OCI-LY3 (cell line): ENCODE data around the gene SCARB1.

Experiments used
- H2AFZ ChIP-seq: fragments of 200-600, 300-600 bp; shearing (Covaris generic); 2 replicates; pipeline ENCODE4 v1.6.0; 2014; ENCODE audit warnings: antibody characterized with exemption, low read depth, low read length
- H3K27ac ChIP-seq: fragments of 200-600, 300-600 bp; sonication (generic); 2 replicates; pipeline ENCODE4 v1.5.1; 2014; ENCODE audit warnings: mild to moderate bottlenecking, low read length, moderate library complexity, mixed read lengths
- H3K27me3 ChIP-seq: fragments of 200-600, 300-600 bp; sonication (generic); 2 replicates; pipeline ENCODE4 v1.6.1; 2014; ENCODE audit warnings: low read depth, low read length, mixed read lengths
- H3K36me3 ChIP-seq: fragments of 200-600, 300-600 bp; sonication (generic); replicated peaks from 2 replicates; pipeline ENCODE3; 2014; ENCODE audit warnings: low read depth, low read length, mixed read lengths
- H3K4me1 ChIP-seq: fragments of 300-600, 200-600 bp; sonication (generic); 2 replicates; pipeline ENCODE4 v1.6.1; 2014; ENCODE audit warnings: low read length, mixed read lengths
- H3K4me2 ChIP-seq: fragments of 200-600, 300-600 bp; sonication (generic); 2 replicates; pipeline ENCODE4 v1.6.1; 2014; ENCODE audit warnings: low read length, mixed read lengths
- H3K4me3 ChIP-seq: fragments of 300-600, 200-600 bp; sonication (generic); 2 replicates; pipeline ENCODE4 v1.5.1; 2014; ENCODE audit warnings: antibody characterized with exemption, mild to moderate bottlenecking, low read length, moderate library complexity
- H3K79me2 ChIP-seq: fragments of 300-600, 200-600 bp; shearing (Covaris generic); 2 replicates; pipeline ENCODE4 v1.6.1; 2014; ENCODE audit warnings: mild to moderate bottlenecking, low read length, mixed read lengths
- H3K9ac ChIP-seq: fragments of 300-600, 200-600 bp; shearing (Covaris generic); 2 replicates; pipeline ENCODE4 v1.6.0; 2014; ENCODE audit warnings: mild to moderate bottlenecking, low read length, moderate library complexity
- H3K9me3 ChIP-seq: fragments of 200-600, 300-600 bp; shearing (Covaris generic); 2 replicates; pipeline ENCODE4 v1.6.1; 2014; ENCODE audit warnings: low read length, mixed read lengths; ENCODE audit not compliant: insufficient read depth
- H4K20me1 ChIP-seq: fragments of 200-600, 300-600 bp; sonication (generic); 2 replicates; pipeline ENCODE4 v1.6.1; 2016; ENCODE audit warnings: low read length, mixed read lengths; ENCODE audit not compliant: insufficient read depth
- CTCF ChIP-seq: fragments of 200-600, 300-600 bp; sonication (generic); IDR thresholded peaks from 2 replicates; pipeline ENCODE4 v1.5.1; 2014; ENCODE audit warnings: antibody characterized with exemption, low read length, low read depth
- EZH2phosphoT487 ChIP-seq: fragments of 200-600 bp; shearing (Covaris generic); IDR thresholded peaks from 2 replicates; pipeline ENCODE4 v1.6.1; 2018; ENCODE audit warnings: antibody characterized with exemption, mixed run types, low read depth

SCARB1 gene

DNA sequence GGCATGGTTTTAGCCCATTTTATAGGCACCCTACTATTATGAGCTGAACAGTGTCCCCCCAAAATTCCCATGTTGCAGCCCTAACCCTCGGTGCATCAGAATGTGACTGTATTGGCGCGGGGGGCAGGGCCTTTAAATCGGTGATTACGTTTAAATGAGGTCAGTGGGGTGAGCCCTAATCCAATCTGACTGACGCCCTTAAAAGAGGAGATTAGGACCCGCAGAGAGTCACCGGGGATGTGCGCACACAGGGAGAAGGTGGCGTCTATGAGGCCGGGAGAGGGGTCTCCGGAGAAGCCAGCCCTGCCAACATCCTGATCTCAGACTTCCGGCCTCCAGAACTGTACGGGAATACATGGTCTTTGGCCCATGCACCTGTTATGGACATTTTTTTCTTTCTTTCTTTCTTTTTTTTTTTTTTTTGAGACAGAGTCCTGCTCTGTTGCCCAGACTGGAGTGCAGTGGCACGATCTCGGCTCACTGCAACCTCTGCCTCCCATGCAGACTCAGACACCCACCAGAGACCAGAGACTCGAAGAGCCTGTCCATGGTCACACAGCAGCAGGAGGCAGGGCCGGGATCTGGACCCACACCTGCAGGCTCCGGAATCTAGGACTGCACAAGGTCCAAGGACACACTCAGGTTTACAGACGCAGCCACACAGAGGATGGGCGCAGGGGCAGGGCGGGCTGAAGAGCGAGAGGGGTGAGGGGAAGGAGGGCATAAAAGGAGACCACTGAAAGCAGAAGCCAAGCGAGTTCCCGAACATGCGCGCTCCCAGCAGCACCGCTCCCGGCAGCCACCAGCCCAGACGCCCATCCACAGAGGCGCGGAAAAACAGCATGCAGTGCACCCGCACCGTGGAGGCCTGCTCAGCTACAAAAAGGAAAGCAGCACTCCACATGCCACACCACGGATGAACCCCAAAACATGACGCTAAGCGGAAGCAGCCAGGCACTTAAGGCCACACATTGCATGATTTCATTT is 19.0 kb downstream of the SCARB1 start:
- peaks cover 36% of the 10 kb centered on the region for H4K20me1 ChIP-seq
- no peak overlapping the region for H3K4me3 ChIP-seq
- no peaks in the 10 kb centered on the region for H3K9me3 ChIP-seq
- H3K27ac ChIP-seq = no peak overlapping the region
- no peaks in the 10 kb centered on the region for H3K4me1 ChIP-seq
- H3K4me2 ChIP-seq = no peak overlapping the region
- peaks cover 26% of the 10 kb centered on the region for H3K36me3 ChIP-seq
- H2AFZ ChIP-seq = no peak overlapping the region
- H3K9ac ChIP-seq = no peak overlapping the region
- no peaks in the 10 kb centered on the region for H3K27me3 ChIP-seq
- H3K79me2 ChIP-seq = peaks cover 81% of the 10 kb centered on the region
- no peak for TF ChIP-seq EZH2phosphoT487
- no peak for TF ChIP-seq CTCF

GRCh38 chr12:124842800-124843510 is 20.7 kb downstream of the SCARB1 start:
- peaks cover 72% of the 10 kb centered on the region for H3K79me2 ChIP-seq

DNA sequence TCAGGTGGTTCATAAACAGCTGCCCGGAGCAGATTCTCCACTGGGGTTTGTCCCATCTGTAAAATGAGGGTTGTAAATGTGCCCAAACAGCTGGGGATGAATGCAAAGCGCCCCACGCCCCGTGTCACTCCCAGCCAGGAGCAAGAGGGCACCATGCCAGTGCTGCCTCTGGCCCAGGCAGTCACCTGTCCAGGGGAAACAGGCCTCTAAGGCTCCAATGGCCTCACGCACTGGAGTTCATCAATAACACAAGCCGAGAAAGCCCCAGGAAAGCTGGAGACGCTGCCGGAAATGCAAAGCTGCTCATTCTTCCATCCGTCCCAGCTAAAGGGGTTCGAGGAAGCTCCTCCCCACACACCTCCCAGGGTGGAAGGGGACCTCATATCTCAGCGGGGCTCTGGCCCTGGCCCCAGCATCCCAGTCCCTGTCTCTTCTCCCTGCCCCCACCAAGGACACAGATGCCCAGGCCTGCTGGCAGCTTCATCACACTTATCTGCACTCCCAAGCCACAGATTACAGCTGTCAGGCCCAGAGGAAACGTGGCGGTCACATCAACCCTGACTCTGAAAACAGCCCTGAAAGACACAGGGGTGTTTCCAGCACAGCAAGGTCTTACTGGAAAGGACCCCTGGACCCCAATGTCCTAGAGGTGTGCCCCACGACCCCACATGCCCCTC is 21.5 kb downstream of the SCARB1 start:
- Histone ChIP-seq H3K4me2 (no peak overlapping the region), H3K27me3 (no peaks in the 10 kb centered on the region), H3K4me3 (no peak overlapping the region), H3K9me3 (no peaks in the 10 kb centered on the region), H3K27ac (no peak overlapping the region), H4K20me1 (peaks cover 35% of the 10 kb centered on the region), H3K4me1 (no peaks in the 10 kb centered on the region), H3K79me2 (peaks cover 70% of the 10 kb centered on the region), H3K36me3 (peaks cover 18% of the 10 kb centered on the region), H2AFZ (no peak overlapping the region), H3K9ac (no peak overlapping the region)
- TF ChIP-seq CTCF = no peak
- no peak for TF ChIP-seq EZH2phosphoT487

More at GRCh38 chr12:124842800-124843510, 20.7 kb downstream of the SCARB1 start:
- no peak overlapping the region for H3K27ac ChIP-seq
- H4K20me1 ChIP-seq = peaks cover 38% of the 10 kb centered on the region
- no peak for TF ChIP-seq CTCF
- TF ChIP-seq EZH2phosphoT487 = no peak
- H3K4me2 ChIP-seq = no peak overlapping the region
- H3K9me3 ChIP-seq = no peaks in the 10 kb centered on the region
- H2AFZ ChIP-seq = no peak overlapping the region
- no peak overlapping the region for H3K9ac ChIP-seq
- H3K4me3 ChIP-seq = no peak overlapping the region
- H3K4me1 ChIP-seq = no peaks in the 10 kb centered on the region
- peaks cover 18% of the 10 kb centered on the region for H3K36me3 ChIP-seq
- H3K27me3 ChIP-seq = no peaks in the 10 kb centered on the region
